GM19397 (cell line): ENCODE results near the gene MRPS7.
"Not testable (repeated sequence)": the region's sequence is repeated elsewhere in the genome, so short reads cannot be mapped to it uniquely, and the experiment has no call there.

Source experiments
- ATAC-seq: cut with Tn5 transposase; IDR thresholded peaks from one replicate; pipeline ENCODE4 v1.9.1; 2021; ENCODE audit warnings: mild to moderate bottlenecking, moderate library complexity; ENCODE audit not compliant: unreplicated experiment

Gene MRPS7

GRCh38 chr17:75270966-75271232 lies 9.2 kb downstream of the MRPS7 start, which contains the start of gene MIF4GD:
Gene MIF4GD, minus strand, starts transcription at chr17:75271231. Its CDS starts 1,036 bp downstream, at chr17:75270195.
- ATAC-seq: no peak

GRCh38 chr17:75271233-75271954 lies 9.7 kb downstream of the MRPS7 start:
- ATAC-seq: peak; percentile 77

- no peak for ATAC-seq
Observed at GRCh38 chr17:75271955-75272847, 10.5 kb downstream of the MRPS7 start.

GRCh38 chr17:75272848-75273184 lies 11.1 kb downstream of the MRPS7 start:
- ATAC-seq: no peak

GRCh38 chr17:75273977-75274708 lies 12.5 kb downstream of the MRPS7 start:
- no peak for ATAC-seq

GRCh38 chr17:75277664-75278071 lies 16.0 kb downstream of the MRPS7 start:
- no peak for ATAC-seq

- not testable (repeated sequence) for ATAC-seq
Observed at GRCh38 chr17:75280189-75280588, 18.5 kb downstream of the MRPS7 start.

- no peak for ATAC-seq
Observed at GRCh38 chr17:75285123-75285522, 23.4 kb downstream of the MRPS7 start.

GRCh38 chr17:75287221-75287620 lies 25.5 kb downstream of the MRPS7 start:
- ATAC-seq: no peak

GRCh38 chr17:75288359-75288758 lies 26.7 kb downstream of the MRPS7 start:
- no peak for ATAC-seq

GRCh38 chr17:75288770-75289114 lies 27.1 kb downstream of the MRPS7 start:
- ATAC-seq: peak; percentile 17

GRCh38 chr17:75289115-75289831 lies 27.6 kb downstream of the MRPS7 start, which contains the start of gene SLC25A19:
Gene SLC25A19, minus strand, starts transcription at chr17:75289433. Its CDS starts 2,669 bp downstream, at chr17:75286764.
- peak; percentile 90 for ATAC-seq

- ATAC-seq: no peak
Observed at GRCh38 chr17:75289832-75290337, 28.2 kb downstream of the MRPS7 start.

- ATAC-seq: not testable (repeated sequence)
Observed at GRCh38 chr17:75292810-75293448, 31.2 kb downstream of the MRPS7 start.

- ATAC-seq: peak; percentile 47
Observed at GRCh38 chr17:75295201-75296158, 33.8 kb downstream of the MRPS7 start.

- ATAC-seq: no peak
Observed at GRCh38 chr17:75300280-75300679, 38.6 kb downstream of the MRPS7 start.

GRCh38 chr17:75301049-75301448 lies 39.4 kb downstream of the MRPS7 start:
- ATAC-seq: no peak

- no peak for ATAC-seq
Observed at GRCh38 chr17:75301502-75302206, 40.0 kb downstream of the MRPS7 start.
